Large intestine (tissue), 3 donors: ENCODE measurements around the gene RPS15A. TPM values are rescaled to one million over a fixed set of nuclear protein-coding genes. Genes with fewer than 3 reads are reported as not detected.
"Not testable (repeated sequence)": the region's sequence is repeated elsewhere in the genome, so short reads cannot be mapped to it uniquely, and the experiment has no call there.

Source experiments
- DNase-seq, 2 donors: peaks; one replicate each; pipeline versions ENCODE4 v3.0.0 to v3.0.0-alpha.2; 2013
- H3K27ac ChIP-seq: one replicate; pipeline ENCODE4 v1.5.1; 2013; ENCODE audit warnings: low read length
- H3K27me3 ChIP-seq: 2 replicates; pipeline ENCODE4 v1.6.1; 2013; ENCODE audit warnings: low read length; ENCODE audit not compliant: control insufficient read depth, insufficient read depth
- H3K36me3 ChIP-seq: 2 replicates; pipeline ENCODE4 v1.6.1; 2013; ENCODE audit warnings: low read length; ENCODE audit not compliant: control insufficient read depth, insufficient read depth
- H3K4me1 ChIP-seq: one replicate; pipeline ENCODE4 v1.6.1; 2013; ENCODE audit warnings: low read length; ENCODE audit not compliant: control insufficient read depth, insufficient read depth
- H3K4me3 ChIP-seq: one replicate; pipeline ENCODE4 v1.5.1; 2013; ENCODE audit warnings: low read length
- H3K9me3 ChIP-seq: one replicate; pipeline ENCODE4 v1.6.1; 2013; ENCODE audit warnings: mild to moderate bottlenecking, low read depth, low read length, moderate library complexity; ENCODE audit not compliant: control insufficient read depth
- WGBS: methylation state at CpG from one replicate; pipeline ENCODE4 v1.1.5; 2013; ENCODE audit warnings: low lambda C conversion rate; ENCODE audit not compliant: insufficient coverage; 5-methylcytosine and 5-hydroxymethylcytosine counted together
- polyA plus RNA-seq: library from polyadenylated mRNA; unstranded; fragments of 120-200 nt; gene quantifications from one replicate; pipeline ENCODE4 v1.2.1, GENCODE V29; 2013

Gene RPS15A
- polyA plus RNA-seq, 1 donor = 2,824 TPM

DNA sequence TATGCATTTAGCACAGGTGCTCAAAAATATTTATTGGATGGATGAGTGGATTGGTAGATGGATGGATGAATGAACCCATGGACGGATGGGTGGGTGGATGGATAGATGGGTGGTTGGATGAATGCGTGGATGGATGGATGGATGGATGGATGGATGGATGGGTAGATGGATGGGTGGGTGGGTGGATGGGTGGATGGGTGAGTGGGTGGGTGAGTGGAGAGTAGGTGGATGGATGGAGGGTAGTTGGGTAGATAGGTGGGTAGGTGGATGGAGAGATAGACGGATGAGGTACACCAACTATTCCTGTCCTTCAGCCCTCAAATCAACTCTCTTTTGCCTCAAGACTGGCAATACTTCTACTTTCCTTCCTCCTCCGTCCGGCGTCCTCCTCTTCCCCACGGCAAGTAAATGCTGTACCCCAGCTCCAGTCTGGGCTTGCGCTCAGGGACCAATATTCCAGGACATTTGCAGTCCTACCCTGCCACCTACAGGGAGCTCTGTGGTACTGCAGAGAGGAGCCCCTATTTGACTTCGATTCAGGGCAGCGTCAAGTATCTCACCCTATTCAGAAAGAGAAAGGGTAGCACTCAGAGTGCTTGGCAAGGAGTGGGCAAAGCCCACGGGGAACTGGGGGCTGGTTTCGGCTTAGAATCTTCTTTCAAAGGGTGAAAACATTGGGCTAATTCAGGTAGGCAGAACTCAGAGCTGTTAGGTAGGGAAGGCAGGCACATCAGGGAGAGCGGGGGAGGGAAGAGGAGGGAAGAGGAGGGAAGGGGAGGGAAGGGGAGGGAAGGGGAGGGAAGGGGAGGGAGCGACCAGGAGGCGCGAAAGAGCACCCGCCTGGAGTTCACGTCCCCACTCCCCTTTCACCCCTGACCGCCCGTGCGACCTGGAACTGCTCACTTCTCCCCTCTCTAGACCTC lies 30.3 kb downstream of the RPS15A start:
- not testable (repeated sequence) for H3K9me3 ChIP-seq, H3K27ac ChIP-seq, H3K36me3 ChIP-seq, H3K4me3 ChIP-seq, H3K4me1 ChIP-seq, H3K27me3 ChIP-seq
- no CpG with 5 or more reads among the region's 21 CpGs for WGBS
- peak in 1 of 2 donors; percentile 2 for DNase-seq

- DNase-seq, H3K27ac ChIP-seq, H3K9me3 ChIP-seq, H3K36me3 ChIP-seq, H3K4me1 ChIP-seq, H3K4me3 ChIP-seq, H3K27me3 ChIP-seq: not testable (repeated sequence)
- no CpG with 5 or more reads among the region's 10 CpGs for WGBS
Measured at GRCh38 chr16:18757960-18758660, 32.0 kb downstream of the RPS15A start.

DNA sequence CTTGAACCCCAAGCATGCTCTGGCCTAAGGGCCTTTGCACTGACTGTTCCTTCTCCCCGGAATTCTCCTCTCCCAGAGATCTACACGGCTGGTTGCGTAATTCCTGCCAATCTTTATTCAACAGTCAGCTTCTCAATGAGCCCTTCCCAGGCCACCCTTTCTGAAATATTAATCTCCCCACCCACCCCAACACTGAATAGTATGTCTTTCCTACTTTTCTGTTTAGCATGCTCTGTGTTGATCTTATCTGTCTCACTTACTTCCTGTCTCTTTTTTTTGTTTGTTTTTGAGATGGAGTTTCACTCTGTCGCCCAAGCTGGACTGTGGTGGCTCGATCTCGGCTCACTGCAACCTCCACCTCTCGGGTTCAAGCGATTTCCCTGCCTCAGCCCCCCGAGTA lies 33.5 kb downstream of the RPS15A start:
- not testable (repeated sequence) for H3K4me1 ChIP-seq, H3K27me3 ChIP-seq, H3K27ac ChIP-seq, H3K36me3 ChIP-seq, DNase-seq, H3K9me3 ChIP-seq, H3K4me3 ChIP-seq
- WGBS = no CpG with 5 or more reads among the region's 9 CpGs

GRCh38 chr16:18742870-18743269 lies 47.3 kb downstream of the RPS15A start:
- H3K9me3 ChIP-seq, H3K36me3 ChIP-seq, H3K4me1 ChIP-seq, H3K27me3 ChIP-seq, H3K4me3 ChIP-seq, DNase-seq, H3K27ac ChIP-seq: not testable (repeated sequence)
- no CpG with 5 or more reads among the region's 8 CpGs for WGBS

DNA sequence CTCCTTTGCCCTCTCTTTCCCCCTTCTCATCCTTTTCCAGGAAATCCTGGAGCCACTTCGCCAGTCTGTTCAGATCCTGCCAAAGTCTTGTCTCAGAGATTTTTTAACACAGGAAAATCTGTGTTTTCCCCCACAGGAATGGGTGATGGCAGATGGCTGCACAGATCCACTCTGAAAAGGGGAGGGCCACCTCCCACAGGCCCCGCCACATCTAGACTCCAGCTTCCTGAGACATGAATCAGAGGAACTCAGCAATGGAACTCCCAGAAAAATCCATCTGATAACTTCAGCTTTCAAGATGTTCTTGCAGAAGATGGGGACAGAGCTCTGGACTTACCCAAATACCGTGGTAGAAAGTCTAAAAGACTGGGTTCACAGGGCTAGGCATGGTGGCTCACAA lies 50.1 kb downstream of the RPS15A start:
- not testable (repeated sequence) for H3K9me3 ChIP-seq, DNase-seq, H3K27me3 ChIP-seq, H3K27ac ChIP-seq, H3K36me3 ChIP-seq, H3K4me1 ChIP-seq, H3K4me3 ChIP-seq
- no CpG with 5 or more reads among the region's 3 CpGs for WGBS

DNA sequence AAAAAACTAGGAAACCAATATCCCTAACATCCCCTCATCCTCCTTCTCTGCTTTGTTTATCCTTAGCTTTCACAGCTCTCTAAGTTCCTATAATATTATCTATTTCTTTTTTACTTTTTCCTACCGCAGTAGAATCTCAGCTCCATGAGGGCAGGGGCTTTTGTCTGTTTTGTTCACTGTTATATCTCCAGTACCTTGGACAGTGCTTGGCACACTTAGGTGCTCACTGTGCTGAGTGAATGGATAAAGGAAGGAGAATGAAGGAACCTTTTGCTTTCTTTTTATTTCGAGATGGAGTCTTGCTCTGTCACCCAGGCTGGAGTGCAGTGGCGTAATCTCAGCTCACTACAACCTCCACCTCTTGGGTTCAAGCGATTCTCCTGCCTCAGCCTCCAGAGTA lies 51.4 kb downstream of the RPS15A start:
- not testable (repeated sequence) for DNase-seq, H3K4me1 ChIP-seq, H3K27me3 ChIP-seq, H3K4me3 ChIP-seq, H3K27ac ChIP-seq, H3K9me3 ChIP-seq, H3K36me3 ChIP-seq
- no CpG with 5 or more reads among the region's 4 CpGs for WGBS

DNA sequence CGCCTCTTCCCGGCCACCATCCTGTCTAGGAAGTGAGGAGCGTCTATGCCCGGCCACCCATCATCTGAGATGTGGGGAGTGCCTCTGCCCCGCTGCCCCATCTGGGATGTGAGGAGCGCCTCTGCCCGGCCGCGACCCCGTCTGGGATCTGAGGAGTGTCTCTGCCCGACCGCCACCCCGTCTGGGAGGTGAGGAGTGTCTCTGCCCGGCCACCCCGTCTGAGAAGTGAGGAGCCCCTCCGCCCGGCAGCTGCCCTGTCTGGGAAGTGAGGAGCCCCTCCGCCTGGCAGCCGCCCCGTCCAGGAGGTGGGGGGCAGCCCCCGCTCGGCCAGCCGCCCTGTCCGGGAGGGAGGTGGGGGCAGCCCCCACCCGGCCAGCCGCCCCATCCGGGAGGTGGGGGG lies 55.9 kb downstream of the RPS15A start:
- DNase-seq = not testable (repeated sequence)

More for the DNA sequence above, 55.9 kb downstream of the RPS15A start:
- not testable (repeated sequence) for H3K9me3 ChIP-seq, H3K27me3 ChIP-seq, H3K36me3 ChIP-seq, H3K4me1 ChIP-seq, H3K27ac ChIP-seq, H3K4me3 ChIP-seq
- no CpG with 5 or more reads among the region's 27 CpGs for WGBS

Other genes with a start within 250 kb of the RPS15A start
- gene NOMO2, start 228.2 kb downstream of the RPS15A start, polyA plus RNA-seq = 130 TPM
- gene ARL6IP1, start 11.2 kb upstream of the RPS15A start, polyA plus RNA-seq = 243 TPM
- gene SMG1, start 136.1 kb upstream of the RPS15A start, polyA plus RNA-seq = 41.5 TPM
- 7.7 TPM for gene TMC7, start 193.6 kb upstream of the RPS15A start, polyA plus RNA-seq